ENCODE results near the gene AKAP13. TPM values are rescaled to one million over a fixed set of nuclear protein-coding genes. Genes with fewer than 3 reads are reported as not detected.
"Not testable (repeated sequence)": the region's sequence is repeated elsewhere in the genome, so short reads cannot be mapped to it uniquely, and the experiment has no call there.

Gene AKAP13
- total RNA-seq, 1 donor from 2014 or later = 196 TPM

GRCh38 chr15:85562824-85563223 is 182.4 kb downstream of the AKAP13 start:
- DNase-seq (ENCODE audit: low spot score) = no peak

DNA sequence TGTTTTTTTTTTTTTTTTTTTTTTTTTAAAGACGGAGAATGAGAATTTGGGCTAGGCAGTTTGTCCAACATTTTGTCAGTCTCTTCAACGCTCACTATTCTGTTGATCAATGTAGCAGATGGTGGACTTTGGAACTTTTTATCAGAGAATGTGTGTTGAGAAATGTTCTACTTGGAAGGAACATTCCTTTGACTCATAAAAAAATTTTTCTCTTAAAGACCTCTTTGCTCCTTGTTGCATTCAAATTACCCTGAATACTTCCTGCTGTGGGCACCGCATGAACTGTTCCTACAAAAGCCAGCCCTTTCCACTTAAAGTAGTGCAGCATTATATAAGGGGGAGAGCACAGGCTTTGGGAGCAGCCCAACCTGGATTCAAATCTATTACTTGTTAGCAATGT is 182.9 kb downstream of the AKAP13 start:
- DNase-seq (ENCODE audit: low spot score) = peak; percentile 40

DNA sequence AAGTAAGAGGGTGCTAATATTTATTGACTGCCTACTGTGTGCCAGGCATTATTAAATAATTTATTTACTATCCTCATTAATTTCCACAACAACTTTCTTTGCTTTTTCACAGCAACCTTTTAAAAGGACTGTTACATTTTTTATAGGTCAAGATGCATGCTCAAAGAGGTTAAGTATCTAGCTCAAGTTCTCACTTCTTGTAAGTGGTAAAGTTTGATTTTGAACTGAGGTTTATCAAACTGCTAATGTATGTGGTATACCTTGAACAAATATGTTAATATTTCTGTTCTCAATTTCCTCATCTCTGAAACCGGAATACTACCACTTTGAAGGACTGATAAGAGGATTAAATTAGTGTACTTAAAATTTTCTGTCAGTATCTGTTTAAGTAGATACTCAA is 183.3 kb downstream of the AKAP13 start:
- DNase-seq (ENCODE audit: low spot score) = no peak

DNA sequence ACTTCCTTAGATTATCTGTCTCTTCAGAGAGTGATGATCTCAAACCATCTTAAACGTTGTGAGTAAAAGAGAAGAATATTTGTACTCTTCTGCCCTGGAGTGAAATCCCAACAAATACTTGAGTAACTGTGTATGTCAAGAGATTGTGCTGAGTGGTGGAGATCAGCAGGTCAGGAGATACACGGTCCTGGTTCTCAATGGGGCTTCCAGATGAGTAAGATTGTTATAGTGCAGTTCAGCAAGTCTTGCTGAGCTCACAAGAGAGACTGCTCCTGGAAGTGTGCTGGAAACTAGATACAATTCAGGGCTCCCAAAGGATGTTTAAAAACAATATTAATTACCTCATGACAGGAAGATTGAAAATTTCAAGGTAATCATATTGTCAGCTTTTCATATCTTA is 184.3 kb downstream of the AKAP13 start:
- DNase-seq (ENCODE audit: low spot score) = no peak

GRCh38 chr15:85568261-85568808 is 187.9 kb downstream of the AKAP13 start:
- no peak for DNase-seq (ENCODE audit: low spot score)

DNA sequence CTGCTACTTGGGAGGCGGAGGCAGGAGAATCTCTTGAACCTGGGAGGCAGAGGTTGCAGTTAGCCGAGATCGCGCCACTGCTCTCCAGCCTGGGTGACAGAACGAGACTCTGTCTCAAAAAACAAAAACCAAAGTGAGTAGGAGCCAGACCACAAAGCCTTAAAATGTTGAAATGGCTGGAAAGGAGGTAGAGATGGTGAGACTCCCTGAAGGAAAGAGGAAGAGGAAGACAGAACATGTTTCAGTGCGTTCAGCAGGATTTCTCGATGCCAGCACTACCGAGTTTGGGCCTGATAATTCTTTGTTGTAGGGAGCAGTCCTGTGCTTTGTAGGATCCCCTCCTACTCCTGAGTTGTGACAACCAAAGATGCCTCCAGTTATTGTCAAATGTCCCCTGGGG is 189.9 kb downstream of the AKAP13 start:
- no peak for DNase-seq (ENCODE audit: low spot score)

DNA sequence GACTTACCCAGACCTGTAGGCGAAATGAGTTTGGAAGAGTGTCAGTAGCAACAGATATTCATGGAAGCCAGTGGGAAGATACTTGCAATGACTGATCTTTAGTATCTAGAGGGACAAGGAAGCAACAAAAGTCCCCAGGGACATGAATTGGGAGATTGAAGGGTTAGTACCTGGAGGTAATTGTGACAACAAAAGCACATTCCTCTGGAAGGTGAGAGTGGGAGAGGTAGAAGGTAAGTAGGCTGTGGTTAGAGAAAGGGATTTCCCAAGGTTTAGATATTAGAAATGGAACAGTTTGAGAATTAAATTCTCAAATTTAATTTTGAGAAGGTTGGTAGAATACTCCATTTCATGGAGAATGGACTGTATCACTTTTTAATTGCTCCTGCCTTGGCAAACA is 191.4 kb downstream of the AKAP13 start:
- no peak for DNase-seq (ENCODE audit: low spot score)

GRCh38 chr15:85576392-85576791 is 196.0 kb downstream of the AKAP13 start:
- DNase-seq (ENCODE audit: low spot score) = no peak

GRCh38 chr15:85578941-85579701 is 198.7 kb downstream of the AKAP13 start:
- DNase-seq (ENCODE audit: low spot score) = peak; percentile 30

- DNase-seq (ENCODE audit: low spot score) = no peak
Observed at GRCh38 chr15:85579957-85580694, 199.7 kb downstream of the AKAP13 start.

GRCh38 chr15:85580879-85581278 is 200.5 kb downstream of the AKAP13 start:
- DNase-seq (ENCODE audit: low spot score) = no peak

- DNase-seq (ENCODE audit: low spot score) = no peak
Observed at GRCh38 chr15:85581495-85581894, 201.1 kb downstream of the AKAP13 start.

DNA sequence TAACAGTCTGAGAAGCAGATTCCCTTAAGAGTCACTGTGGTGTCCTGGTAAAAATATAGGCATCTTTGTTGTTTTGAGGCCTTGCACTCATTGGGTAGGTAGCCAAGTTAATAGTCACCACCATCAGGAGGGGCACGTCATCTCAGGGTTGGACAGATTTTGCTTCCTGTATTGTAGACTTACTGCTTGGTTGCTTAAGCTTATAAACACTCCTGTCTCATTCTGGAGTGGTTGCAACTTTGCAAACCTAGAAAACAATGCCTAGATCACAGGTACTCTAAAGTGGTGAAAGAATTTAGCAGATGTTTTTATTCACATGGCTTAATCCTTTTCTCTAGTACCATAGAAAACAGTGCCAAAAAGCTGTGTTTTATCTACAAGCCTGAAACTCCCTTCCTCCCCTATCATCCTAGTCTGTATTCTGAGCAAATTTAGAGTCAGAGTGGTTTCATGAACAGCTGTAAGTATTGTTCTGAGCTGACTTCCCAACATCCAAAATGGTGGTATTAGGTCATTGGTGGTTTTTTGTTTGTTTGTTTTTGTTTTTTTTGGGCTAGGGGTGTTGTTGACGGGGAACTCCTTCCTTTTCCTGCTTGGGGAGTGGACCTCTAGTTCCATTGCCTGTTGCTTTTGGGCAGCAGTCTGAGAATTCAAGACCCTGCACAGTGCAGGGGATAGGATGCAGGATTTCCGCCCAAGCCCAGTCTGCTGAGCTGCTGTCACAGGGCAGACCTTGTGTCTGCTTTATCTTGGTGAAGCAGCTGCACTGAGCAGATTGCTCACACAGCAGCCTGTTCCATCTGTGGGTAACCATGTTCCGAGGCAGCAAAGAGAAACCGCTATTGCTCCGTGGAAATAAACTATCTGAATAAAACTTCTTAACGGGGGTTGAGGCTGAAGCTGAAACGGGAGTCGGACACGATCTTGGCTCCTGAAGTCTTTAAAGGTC is 202.0 kb downstream of the AKAP13 start:
- DNase-seq (ENCODE audit: low spot score) = peak; percentile 68

DNA sequence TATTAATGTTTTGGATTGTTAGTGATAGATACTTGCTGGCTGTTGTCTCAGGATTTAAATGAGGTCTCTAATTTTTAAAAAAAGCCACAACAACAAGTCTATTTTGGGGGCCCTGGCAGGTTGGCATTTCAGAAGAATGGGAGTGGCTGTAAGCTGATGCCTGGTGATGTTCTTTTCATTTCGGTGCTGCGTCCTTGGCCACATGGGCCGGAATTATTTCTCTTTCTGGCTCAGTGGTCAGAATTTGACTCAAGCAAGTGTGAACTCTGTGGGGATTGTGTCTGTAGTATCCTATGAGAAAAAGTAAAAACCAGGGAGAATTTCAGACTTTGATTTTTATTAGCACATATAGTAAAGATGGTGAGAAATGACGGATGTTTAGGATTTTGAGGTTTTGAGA is 203.0 kb downstream of the AKAP13 start:
- no peak for DNase-seq (ENCODE audit: low spot score)

- DNase-seq (ENCODE audit: low spot score) = no peak
Observed at GRCh38 chr15:85583923-85584390, 203.6 kb downstream of the AKAP13 start.

DNA sequence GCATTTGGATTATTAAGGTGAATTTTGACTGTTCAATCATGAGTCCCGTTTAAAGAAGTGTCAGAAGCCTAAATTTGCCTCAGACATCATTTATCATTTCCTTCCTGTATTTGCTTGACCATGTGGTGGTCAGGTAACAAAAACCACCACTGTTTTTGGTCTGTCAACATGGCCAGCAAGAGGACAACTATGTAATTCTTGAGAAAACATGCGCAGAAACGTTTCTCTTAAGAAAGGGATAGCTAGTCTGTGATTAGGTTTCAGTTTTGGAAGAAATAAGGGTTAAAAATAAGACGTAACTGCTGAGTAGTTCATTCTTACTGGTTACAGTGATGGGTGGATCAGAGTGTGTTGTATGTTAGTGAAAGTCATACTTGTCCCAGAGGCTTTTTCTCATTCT is 204.5 kb downstream of the AKAP13 start:
- no peak for DNase-seq (ENCODE audit: low spot score)

DNA sequence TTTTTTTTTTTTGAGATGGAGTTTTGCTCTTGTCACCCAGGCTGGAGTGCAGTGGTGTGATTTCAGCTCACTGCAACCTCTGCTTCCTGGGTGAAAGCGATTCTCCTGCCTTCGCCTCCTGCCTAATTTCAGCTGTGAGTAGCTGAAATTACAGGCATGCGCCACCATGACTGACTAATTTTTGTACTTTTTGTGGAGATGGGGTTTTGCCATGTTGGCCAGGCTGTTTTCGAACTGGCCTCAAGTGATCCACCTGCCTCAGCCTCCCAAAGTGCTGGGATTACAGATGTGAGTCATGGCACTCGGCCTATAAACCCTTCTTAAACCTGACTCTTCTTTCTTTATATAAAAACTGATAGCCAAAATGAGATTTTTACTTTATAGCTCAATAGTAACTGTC is 205.8 kb downstream of the AKAP13 start:
- DNase-seq (ENCODE audit: low spot score) = not testable (repeated sequence)

GRCh38 chr15:85587707-85588411 is 207.5 kb downstream of the AKAP13 start:
- no peak for DNase-seq (ENCODE audit: low spot score)

- peak; percentile 82 for DNase-seq (ENCODE audit: low spot score)
Observed at GRCh38 chr15:85588677-85589076, 208.3 kb downstream of the AKAP13 start.

DNA sequence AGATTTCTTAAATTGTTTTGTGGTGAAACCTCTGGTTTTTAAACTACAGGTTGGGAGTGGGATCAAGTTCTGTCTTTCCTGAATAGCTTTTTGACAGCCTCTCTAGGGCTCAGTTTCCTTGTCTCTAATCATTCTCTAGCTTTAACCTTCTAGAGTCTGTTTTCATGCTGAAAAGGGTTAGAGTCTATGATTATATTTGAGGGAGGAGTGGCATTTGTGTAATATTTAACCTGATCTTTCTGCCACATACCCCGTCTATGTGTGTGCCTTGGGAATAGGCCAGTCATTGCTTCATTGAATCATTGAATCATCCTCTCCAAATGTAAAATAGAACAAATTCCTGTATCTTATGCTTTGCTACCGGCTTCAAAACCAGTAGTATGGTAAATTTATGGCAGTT is 209.4 kb downstream of the AKAP13 start:
- DNase-seq (ENCODE audit: low spot score) = no peak

DNA sequence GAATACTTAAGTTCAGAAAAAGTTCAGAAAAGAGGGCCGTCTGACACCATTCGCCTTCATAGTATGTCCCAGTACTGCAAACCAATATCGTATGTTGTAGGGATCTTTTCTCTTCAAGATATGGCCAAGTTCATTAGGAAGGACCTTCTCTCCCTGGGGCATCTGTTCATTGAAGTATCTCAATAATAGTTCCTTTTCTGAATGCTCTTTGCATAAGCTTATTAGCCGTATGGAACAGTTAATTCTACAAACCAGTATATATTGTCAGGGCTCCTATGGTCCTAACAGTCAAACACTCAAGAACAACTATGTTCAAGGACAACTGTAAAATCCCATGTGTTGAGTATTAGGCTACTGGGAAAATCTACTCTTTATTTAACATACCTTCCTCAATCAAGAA is 211.2 kb downstream of the AKAP13 start:
- no peak for DNase-seq (ENCODE audit: low spot score)

Data from umbilical cord (tissue), 2 donors.